RCC 7860 (cell line): ENCODE results near the gene MRPL10.

Experiments used
- DNase-seq: peaks from one replicate; pipeline ENCODE4 v3.0.0-alpha.2; 2015; ENCODE audit warnings: low spot score
- FAIRE-seq: peaks from 2 replicates; lab custom pipeline; 2012; peaks lifted over from hg19 to GRCh38; lab: Jason Lieb, UNC

Gene MRPL10

GRCh38 chr17:47816111-47816735, 15.1 kb downstream of the MRPL10 start:
- FAIRE-seq (no peak), DNase-seq (no peak)

- no peak for DNase-seq
- no peak for FAIRE-seq
Measured at GRCh38 chr17:47815106-47815918, 16.0 kb downstream of the MRPL10 start.

GRCh38 chr17:47813512-47814031, 17.8 kb downstream of the MRPL10 start:
- DNase-seq (no peak), FAIRE-seq (no peak)

- FAIRE-seq (no peak), DNase-seq (no peak)
Measured at GRCh38 chr17:47813077-47813476, 18.3 kb downstream of the MRPL10 start.

- no peak for DNase-seq
- no peak for FAIRE-seq
Measured at GRCh38 chr17:47812146-47812920, 19.0 kb downstream of the MRPL10 start.

GRCh38 chr17:47811709-47812108, 19.6 kb downstream of the MRPL10 start:
- DNase-seq (no peak), FAIRE-seq (no peak)

GRCh38 chr17:47810901-47811635, 20.3 kb downstream of the MRPL10 start:
- DNase-seq (no peak), FAIRE-seq (no peak)

- FAIRE-seq (peak; percentile 94), DNase-seq (peak; percentile 97)
Measured at GRCh38 chr17:47810200-47810821, 21.0 kb downstream of the MRPL10 start.

GRCh38 chr17:47808830-47809480, 22.4 kb downstream of the MRPL10 start:
- DNase-seq (no peak), FAIRE-seq (no peak)

GRCh38 chr17:47808036-47808829, 23.1 kb downstream of the MRPL10 start:
- no peak for FAIRE-seq
- no peak for DNase-seq

- no peak for FAIRE-seq
- no peak for DNase-seq
Measured at GRCh38 chr17:47807421-47807820, 23.9 kb downstream of the MRPL10 start.

GRCh38 chr17:47806913-47807255, 24.5 kb downstream of the MRPL10 start:
- no peak for DNase-seq
- FAIRE-seq = no peak

GRCh38 chr17:47806026-47806912, 25.1 kb downstream of the MRPL10 start:
- DNase-seq = no peak
- no peak for FAIRE-seq

- FAIRE-seq (no peak), DNase-seq (no peak)
Measured at GRCh38 chr17:47804461-47804860, 26.9 kb downstream of the MRPL10 start.

- FAIRE-seq (no peak), DNase-seq (no peak)
Measured at GRCh38 chr17:47803751-47804150, 27.6 kb downstream of the MRPL10 start.

- DNase-seq = no peak
- no peak for FAIRE-seq
Measured at GRCh38 chr17:47803201-47803600, 28.1 kb downstream of the MRPL10 start.

GRCh38 chr17:47802341-47803022, 28.9 kb downstream of the MRPL10 start:
- DNase-seq (peak; percentile 39), FAIRE-seq (no peak)

- no peak for FAIRE-seq
- no peak for DNase-seq
Measured at GRCh38 chr17:47801906-47802305, 29.4 kb downstream of the MRPL10 start.
